Amniotic stem cell (primary cell): ENCODE results near the gene PTPRS.
"Not testable (repeated sequence)": the region's sequence is repeated elsewhere in the genome, so short reads cannot be mapped to it uniquely, and the experiment has no call there.

Experiments used
- DNase-seq: peaks from one replicate; lab custom pipeline; 2025; lab: John Stamatoyannopoulos, UW

PTPRS gene

GRCh38 chr19:5332501-5332900 is 8.1 kb downstream of the PTPRS start:
- DNase-seq, result no peak

- no peak for DNase-seq
These were observed 8.8 kb downstream of the PTPRS start for GRCh38 chr19:5331790-5332189.

GRCh38 chr19:5330307-5330720 is 10.3 kb downstream of the PTPRS start:
- DNase-seq, result no peak

- DNase-seq, result no peak
These were observed 11.5 kb downstream of the PTPRS start for GRCh38 chr19:5329141-5329540.

GRCh38 chr19:5328407-5328806 is 12.2 kb downstream of the PTPRS start:
- not testable (repeated sequence) for DNase-seq

GRCh38 chr19:5326986-5327623 is 13.5 kb downstream of the PTPRS start:
- no peak for DNase-seq

GRCh38 chr19:5326545-5326944 is 14.1 kb downstream of the PTPRS start:
- DNase-seq, result no peak

GRCh38 chr19:5324947-5325346 is 15.7 kb downstream of the PTPRS start:
- DNase-seq, result no peak

- no peak for DNase-seq
These were observed 17.2 kb downstream of the PTPRS start for GRCh38 chr19:5323475-5323811.

- no peak for DNase-seq
These were observed 18.5 kb downstream of the PTPRS start for GRCh38 chr19:5321851-5322681.

- no peak for DNase-seq
These were observed 19.5 kb downstream of the PTPRS start for GRCh38 chr19:5321066-5321642.

GRCh38 chr19:5319516-5319915 is 21.1 kb downstream of the PTPRS start:
- DNase-seq, result no peak

- no peak for DNase-seq
These were observed 22.3 kb downstream of the PTPRS start for GRCh38 chr19:5318306-5318705.

- DNase-seq, result no peak
These were observed 23.3 kb downstream of the PTPRS start for GRCh38 chr19:5317321-5317720.

GRCh38 chr19:5316138-5316537 is 24.5 kb downstream of the PTPRS start:
- DNase-seq, result no peak

- DNase-seq, result no peak
These were observed 25.7 kb downstream of the PTPRS start for GRCh38 chr19:5314907-5315298.

- no peak for DNase-seq
These were observed 26.4 kb downstream of the PTPRS start for GRCh38 chr19:5314012-5314906.

GRCh38 chr19:5313307-5313706 is 27.3 kb downstream of the PTPRS start:
- no peak for DNase-seq

GRCh38 chr19:5312058-5312457 is 28.6 kb downstream of the PTPRS start:
- DNase-seq, result no peak

GRCh38 chr19:5309438-5310204 is 31.0 kb downstream of the PTPRS start:
- no peak for DNase-seq
